GM18951 (cell line): Measurements from ENCODE around the gene VDAC2.
"Not testable (repeated sequence)": the region's sequence is repeated elsewhere in the genome, so short reads cannot be mapped to it uniquely, and the experiment has no call there.

Experiments
- POLR2A ChIP-seq: IDR thresholded peaks from 4 replicates; pipeline ENCODE4 v1.6.1; 2011; ENCODE audit warnings: mild to moderate bottlenecking; ENCODE audit not compliant: insufficient read length, insufficient read depth; ENCODE audit errors: extremely low read depth
- in situ Hi-C: fragments of 300-500 bp; cut with MboI; formaldehyde crosslinking; loops from one replicate; pipeline ENCODE4 v1.12.0; 2022; ENCODE audit warnings: low sequenced_read_pairs, mixed read lengths, inconsistent platforms; ENCODE audit not compliant: unreplicated experiment

VDAC2 gene

GRCh38 chr10:75189266-75190096 is 21.1 kb upstream of the VDAC2 start:
- in situ Hi-C loops, result no loop called here
- TF ChIP-seq POLR2A, result no peak

GRCh38 chr10:75191821-75192568 is 18.6 kb upstream of the VDAC2 start:
- TF ChIP-seq POLR2A, result no peak
- in situ Hi-C loops, result no loop called here

- in situ Hi-C loops, result not testable (repeated sequence)
Observed at GRCh38 chr10:75194625-75195024, 16.0 kb upstream of the VDAC2 start.

GRCh38 chr10:75195035-75195763 is 15.4 kb upstream of the VDAC2 start:
- TF ChIP-seq POLR2A, result no peak
- in situ Hi-C loops, result no loop called here

GRCh38 chr10:75197066-75197465 is 13.5 kb upstream of the VDAC2 start:
- TF ChIP-seq POLR2A, result no peak
- in situ Hi-C loops, result no loop called here

GRCh38 chr10:75197906-75198305 is 12.7 kb upstream of the VDAC2 start:
- TF ChIP-seq POLR2A, result no peak
- in situ Hi-C loops, result no loop called here

GRCh38 chr10:75199949-75200348 is 10.6 kb upstream of the VDAC2 start:
- in situ Hi-C loops, result not testable (repeated sequence)

GRCh38 chr10:75201793-75202307 is 8.7 kb upstream of the VDAC2 start:
- no peak for TF ChIP-seq POLR2A
- in situ Hi-C loops, result no loop called here

- in situ Hi-C loops, result no loop called here
- no peak for TF ChIP-seq POLR2A
Observed at GRCh38 chr10:75202321-75203045, 8.1 kb upstream of the VDAC2 start.

- in situ Hi-C loops, result not testable (repeated sequence)
Observed at GRCh38 chr10:75203046-75203620, 7.5 kb upstream of the VDAC2 start.

- no peak for TF ChIP-seq POLR2A
- in situ Hi-C loops, result no loop called here
Observed at GRCh38 chr10:75203724-75204123, 6.9 kb upstream of the VDAC2 start.

- TF ChIP-seq POLR2A, result no peak
- in situ Hi-C loops, result no loop called here
Observed at GRCh38 chr10:75205908-75206307, 4.7 kb upstream of the VDAC2 start.

- in situ Hi-C loops, result not testable (repeated sequence)
Observed at GRCh38 chr10:75206638-75207037, 4.0 kb upstream of the VDAC2 start.
